AG04450 (cell line): ENCODE measurements around the gene PACRGL. TPM values are rescaled to one million over a fixed set of nuclear protein-coding genes. Genes with fewer than 3 reads are reported as not detected.

Experiments used
- CTCF ChIA-PET: fragments of 300-600, 350-600 bp; formaldehyde crosslinking; extraction: SDS; loops from one replicate; lab custom pipeline; 2022; ENCODE audit warnings: antibody characterized with exemption, inconsistent platforms; lab: Charles Lee
- POLR2A ChIA-PET: fragments of 350-600 bp; formaldehyde crosslinking; extraction: SDS; loops from one replicate; lab custom pipeline; 2021; ENCODE audit warnings: antibody characterized with exemption, inconsistent platforms; lab: Yijun Ruan, JAX
- DNase-seq: peaks from one replicate; pipeline ENCODE4 v3.0.0-alpha.2; 2011; ENCODE audit warnings: low read depth, low spot score
- H3K27ac ChIP-seq: one replicate; pipeline ENCODE4 v1.5.1; 2012; ENCODE audit warnings: low read depth, low read length, control low read depth
- H3K27me3 ChIP-seq: one replicate; pipeline ENCODE4 v1.6.0; 2012; ENCODE audit warnings: low read length; ENCODE audit not compliant: control insufficient read depth, insufficient read depth
- H3K4me3 ChIP-seq: 2 replicates; pipeline ENCODE4 v1.5.1; 2011; ENCODE audit warnings: mild to moderate bottlenecking, low read depth, low read length, control low read depth
- H3K9me3 ChIP-seq: 2 replicates; pipeline ENCODE4 v1.5.1; 2012; ENCODE audit warnings: low read length; ENCODE audit not compliant: control insufficient read depth, insufficient read depth
- polyA plus RNA-seq: library from polyadenylated mRNA; depleted of rRNA; stranded (reverse); fragments of >200 nt; gene quantifications from 2 replicates; pipeline ENCODE4 v1.2.3, GENCODE V29; 2011
- TF ChIP-seq, protein P1 (sequence below): IDR thresholded peaks from 2 replicates; pipeline ENCODE4 v1.5.1; 2011; ENCODE audit warnings: low read depth, low read length, control low read depth, inconsistent platforms

PACRGL gene
- polyA plus RNA-seq, 1 experiment = 15.2 TPM

DNA sequence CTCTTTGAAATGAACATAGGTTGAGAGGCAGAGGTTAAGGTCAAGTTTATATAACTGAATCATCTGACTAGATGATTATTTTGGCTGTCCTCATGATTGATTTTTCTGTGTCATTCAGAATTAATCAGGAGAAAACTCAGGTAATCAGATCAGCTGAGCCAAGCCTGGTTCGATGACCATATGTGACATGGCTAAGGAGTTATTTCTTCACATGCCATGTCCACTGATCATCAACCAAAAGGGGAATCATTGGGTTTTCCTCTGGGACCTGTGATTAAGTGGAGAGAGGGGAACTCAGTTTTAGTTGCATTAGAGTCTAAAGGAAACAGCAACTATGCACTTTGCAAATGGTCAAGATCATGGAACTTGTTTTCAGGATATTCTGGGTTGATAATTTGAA, 20.3 kb upstream of the PACRGL start:
- Histone ChIP-seq H3K4me3 (no peak overlapping the region), H3K27me3 (peaks cover 17% of the 10 kb centered on the region), H3K9me3 (no peaks in the 10 kb centered on the region), H3K27ac (no peak overlapping the region)
- DNase-seq = no peak
- CTCF ChIA-PET = interaction anchor here (1.0 kb wide), 1 partner anchor 374 kb away, joined by 3 read pairs; no protein-coding TSS in a partner anchor
- POLR2A ChIA-PET = no interaction called here
- TF ChIP-seq, protein P1, sequence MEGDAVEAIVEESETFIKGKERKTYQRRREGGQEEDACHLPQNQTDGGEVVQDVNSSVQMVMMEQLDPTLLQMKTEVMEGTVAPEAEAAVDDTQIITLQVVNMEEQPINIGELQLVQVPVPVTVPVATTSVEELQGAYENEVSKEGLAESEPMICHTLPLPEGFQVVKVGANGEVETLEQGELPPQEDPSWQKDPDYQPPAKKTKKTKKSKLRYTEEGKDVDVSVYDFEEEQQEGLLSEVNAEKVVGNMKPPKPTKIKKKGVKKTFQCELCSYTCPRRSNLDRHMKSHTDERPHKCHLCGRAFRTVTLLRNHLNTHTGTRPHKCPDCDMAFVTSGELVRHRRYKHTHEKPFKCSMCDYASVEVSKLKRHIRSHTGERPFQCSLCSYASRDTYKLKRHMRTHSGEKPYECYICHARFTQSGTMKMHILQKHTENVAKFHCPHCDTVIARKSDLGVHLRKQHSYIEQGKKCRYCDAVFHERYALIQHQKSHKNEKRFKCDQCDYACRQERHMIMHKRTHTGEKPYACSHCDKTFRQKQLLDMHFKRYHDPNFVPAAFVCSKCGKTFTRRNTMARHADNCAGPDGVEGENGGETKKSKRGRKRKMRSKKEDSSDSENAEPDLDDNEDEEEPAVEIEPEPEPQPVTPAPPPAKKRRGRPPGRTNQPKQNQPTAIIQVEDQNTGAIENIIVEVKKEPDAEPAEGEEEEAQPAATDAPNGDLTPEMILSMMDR = no peak

DNA sequence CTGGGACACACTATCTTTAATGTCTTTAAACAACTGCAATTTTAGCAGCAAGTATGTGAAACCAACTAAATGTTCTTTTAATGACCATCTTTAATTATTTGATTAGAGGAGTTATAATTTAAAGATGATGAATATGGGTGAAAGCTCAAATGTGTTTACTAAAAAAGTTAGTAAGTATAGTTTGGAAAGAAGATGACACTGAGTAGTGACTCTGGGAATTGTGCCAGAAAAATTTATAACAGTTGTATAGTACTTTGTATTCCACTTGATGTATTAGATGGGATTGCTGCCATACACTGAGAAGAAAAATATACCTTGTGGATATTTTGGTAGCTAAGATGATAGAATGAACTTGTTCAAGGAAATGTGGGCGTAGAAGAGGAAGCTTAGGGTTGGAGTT, 19.5 kb upstream of the PACRGL start:
- TF ChIP-seq, protein P1 = no peak
- DNase-seq = no peak
- CTCF ChIA-PET = interaction anchor here (1.0 kb wide), 1 partner anchor 374 kb away, joined by 3 read pairs; no protein-coding TSS in a partner anchor
- POLR2A ChIA-PET = no interaction called here
- Histone ChIP-seq H3K4me3 (no peak overlapping the region), H3K27ac (no peak overlapping the region), H3K9me3 (no peaks in the 10 kb centered on the region), H3K27me3 (peaks cover 17% of the 10 kb centered on the region)

DNA sequence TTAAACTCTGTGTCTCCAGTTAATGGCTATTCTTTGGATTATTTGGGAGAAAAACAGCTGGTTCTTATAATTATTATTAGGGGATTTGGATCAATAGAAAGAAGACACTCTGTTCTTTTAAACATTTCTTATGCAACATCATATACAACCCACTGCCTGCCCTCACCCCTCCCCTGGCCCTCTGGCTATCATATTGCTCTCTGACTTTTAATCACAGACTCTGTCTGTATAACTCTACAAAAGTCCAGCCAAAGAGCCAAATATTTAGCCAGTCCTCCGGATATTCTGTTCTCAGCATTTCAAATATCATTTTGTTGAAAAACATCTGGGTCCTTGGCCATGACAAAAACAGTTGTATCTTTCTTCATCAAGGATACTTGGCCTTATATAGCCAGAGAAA, 19.0 kb upstream of the PACRGL start:
- no peak for DNase-seq
- Histone ChIP-seq H3K4me3 (no peak overlapping the region), H3K27me3 (peaks cover 17% of the 10 kb centered on the region), H3K9me3 (no peaks in the 10 kb centered on the region), H3K27ac (no peak overlapping the region)
- ChIA-PET CTCF (no interaction called here), POLR2A (no interaction called here)
- TF ChIP-seq, protein P1 = no peak

DNA sequence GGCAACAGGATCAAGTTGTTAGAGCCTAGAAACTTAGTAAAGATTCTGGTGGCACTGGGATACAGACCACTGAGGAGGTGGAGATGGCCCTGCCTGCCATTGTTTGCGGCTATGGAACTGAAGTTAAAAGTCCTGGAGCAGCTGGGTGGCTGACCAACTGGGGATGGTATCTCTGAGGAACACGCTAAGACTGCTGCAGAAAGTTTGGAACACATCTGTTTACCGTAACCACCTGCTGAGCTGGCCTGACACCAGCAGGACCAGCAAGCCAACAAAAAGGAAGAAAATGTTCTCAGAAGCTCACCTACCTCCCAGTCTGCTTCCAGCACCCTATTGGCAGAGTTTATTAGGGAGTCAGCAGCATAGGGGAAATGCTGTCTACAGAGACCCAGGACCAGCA, 17.4 kb upstream of the PACRGL start:
- Histone ChIP-seq H3K4me3 (no peak overlapping the region), H3K27ac (no peak overlapping the region), H3K9me3 (no peaks in the 10 kb centered on the region), H3K27me3 (peaks cover 12% of the 10 kb centered on the region)
- TF ChIP-seq, protein P1 = no peak
- ChIA-PET POLR2A (interaction anchor here (0.7 to 1.3 kb wide), 3 partner anchors 102 to 356 kb away, joined by 3 to 5 read pairs (median 3); no protein-coding TSS in a partner anchor), CTCF (interaction anchor here (0.7 to 5.5 kb wide), 6 partner anchors 138 to 377 kb away, joined by 5 to 52 read pairs (median 18); no protein-coding TSS in a partner anchor)
- DNase-seq = no peak

DNA sequence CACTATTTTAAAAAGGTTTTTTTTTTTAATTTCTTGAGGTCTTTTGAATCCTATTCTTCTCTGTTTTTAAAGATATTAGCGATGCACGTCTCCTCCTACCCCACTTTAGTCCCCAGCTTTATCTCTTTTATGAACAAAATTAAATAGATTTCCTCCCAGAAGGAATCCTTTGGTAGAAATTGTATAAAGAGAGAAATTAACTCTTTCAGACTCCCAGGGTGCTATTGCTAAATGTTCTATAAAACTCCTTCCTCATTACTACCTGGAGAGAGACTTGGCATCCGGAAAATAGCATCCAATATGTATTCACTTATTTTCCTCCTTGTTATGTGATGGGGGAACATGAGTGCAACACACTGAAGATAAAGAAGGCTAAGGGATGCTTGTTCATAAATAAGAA, 16.5 kb upstream of the PACRGL start:
- Histone ChIP-seq H3K27me3 (peaks cover 12% of the 10 kb centered on the region), H3K4me3 (no peak overlapping the region), H3K27ac (no peak overlapping the region), H3K9me3 (no peaks in the 10 kb centered on the region)
- DNase-seq = no peak
- POLR2A ChIA-PET = no interaction called here
- TF ChIP-seq, protein P1 = no peak
- CTCF ChIA-PET = interaction anchor here (1.1 to 5.5 kb wide), 9 partner anchors 10 to 378 kb away, joined by 3 to 52 read pairs (median 17); no protein-coding TSS in a partner anchor
